ENCODE results near the gene POLR2F. TPM values are rescaled to one million over a fixed set of nuclear protein-coding genes. Genes with fewer than 3 reads are reported as not detected.
"Not testable (repeated sequence)": the region's sequence is repeated elsewhere in the genome, so short reads cannot be mapped to it uniquely, and the experiment has no call there.

POLR2F gene
- total RNA-seq, 1 donor from 2014 or later = 57.9 TPM

DNA sequence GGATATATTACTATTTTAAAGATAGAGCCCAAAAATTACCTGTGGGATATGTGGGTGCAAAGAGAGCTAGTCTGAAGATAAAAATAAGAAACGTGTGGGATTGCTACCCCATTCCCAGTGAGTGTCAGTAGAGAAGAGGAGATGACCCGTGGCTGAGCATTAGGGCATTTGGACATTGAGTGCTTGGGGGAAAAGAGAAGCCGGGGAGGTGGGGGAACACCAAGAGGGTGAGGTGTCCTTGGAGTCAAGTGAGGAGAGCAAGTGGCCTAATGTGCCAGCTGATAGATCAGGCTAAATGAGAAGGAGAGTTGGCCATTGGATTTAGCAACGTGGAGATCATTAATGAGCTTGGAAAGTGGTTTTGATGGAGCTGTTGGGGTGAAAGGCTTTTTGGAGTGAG lies 1.2 kb downstream of the POLR2F start:
- TF ChIP-seq POLR2AphosphoS5 (IDR thresholded peaks at IDR 0.05; ENCODE audit: insufficient read depth in 1 of 2, low read depth in 1 of 2) = no peak
- TF ChIP-seq, protein P1, sequence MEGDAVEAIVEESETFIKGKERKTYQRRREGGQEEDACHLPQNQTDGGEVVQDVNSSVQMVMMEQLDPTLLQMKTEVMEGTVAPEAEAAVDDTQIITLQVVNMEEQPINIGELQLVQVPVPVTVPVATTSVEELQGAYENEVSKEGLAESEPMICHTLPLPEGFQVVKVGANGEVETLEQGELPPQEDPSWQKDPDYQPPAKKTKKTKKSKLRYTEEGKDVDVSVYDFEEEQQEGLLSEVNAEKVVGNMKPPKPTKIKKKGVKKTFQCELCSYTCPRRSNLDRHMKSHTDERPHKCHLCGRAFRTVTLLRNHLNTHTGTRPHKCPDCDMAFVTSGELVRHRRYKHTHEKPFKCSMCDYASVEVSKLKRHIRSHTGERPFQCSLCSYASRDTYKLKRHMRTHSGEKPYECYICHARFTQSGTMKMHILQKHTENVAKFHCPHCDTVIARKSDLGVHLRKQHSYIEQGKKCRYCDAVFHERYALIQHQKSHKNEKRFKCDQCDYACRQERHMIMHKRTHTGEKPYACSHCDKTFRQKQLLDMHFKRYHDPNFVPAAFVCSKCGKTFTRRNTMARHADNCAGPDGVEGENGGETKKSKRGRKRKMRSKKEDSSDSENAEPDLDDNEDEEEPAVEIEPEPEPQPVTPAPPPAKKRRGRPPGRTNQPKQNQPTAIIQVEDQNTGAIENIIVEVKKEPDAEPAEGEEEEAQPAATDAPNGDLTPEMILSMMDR (IDR thresholded peaks at IDR 0.05) = no peak
- no peak for TF ChIP-seq POLR2A (IDR thresholded peaks at IDR 0.05)
- Histone ChIP-seq H3K9me3 (no peaks in the 10 kb centered on the region), H3K27ac (no peak overlapping the region), H3K27me3 (no peaks in the 10 kb centered on the region), H3K4me1 (peaks cover 33% of the 10 kb centered on the region), H3K36me3 (peaks cover 0 to 38% of the 10 kb centered on the region in 2 donors), H3K4me3 (peak overlapping the region; percentile 95 to 99)
- intact Hi-C loops (cut with DNase I) = loop anchor here (10.0 kb wide), 1 partner anchor 240 kb away; no protein-coding TSS in a partner anchor
- no peak for DNase-seq (ENCODE audit: extremely low spot score in 2 of 2)

DNA sequence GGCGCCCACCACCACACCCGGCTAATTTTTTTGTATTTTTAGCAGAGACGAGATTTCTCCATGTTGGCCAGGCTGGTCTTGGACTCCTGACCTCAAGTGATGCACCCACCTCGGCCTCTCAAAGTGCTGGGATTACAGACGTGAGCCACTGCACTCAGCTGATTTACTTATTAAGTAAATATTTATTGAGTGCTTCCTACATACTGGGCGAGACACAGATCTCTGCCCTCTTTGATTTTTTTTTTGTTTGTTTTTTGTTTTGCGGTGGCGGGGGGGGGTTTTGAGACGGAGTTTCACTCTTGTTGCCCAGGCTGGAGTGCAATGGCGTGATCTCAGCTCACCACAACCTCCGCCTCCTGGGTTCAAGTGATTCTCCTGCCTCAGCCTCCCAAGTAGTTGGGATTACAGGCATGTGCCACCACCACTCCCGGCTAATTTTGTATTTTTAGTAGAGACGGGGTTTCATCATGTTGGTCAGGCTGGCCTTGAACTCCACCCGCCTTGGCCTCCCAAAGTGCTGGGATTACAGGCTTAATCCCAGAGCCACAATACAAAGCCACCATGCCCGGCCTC lies 2.4 kb downstream of the POLR2F start:
- H3K4me3 ChIP-seq; H3K9me3 ChIP-seq; DNase-seq (ENCODE audit: extremely low spot score in 2 of 2); H3K27ac ChIP-seq; H3K27me3 ChIP-seq: not testable (repeated sequence)
- intact Hi-C loops (cut with DNase I) = loop anchor here (10.0 kb wide), 1 partner anchor 239 kb away; no protein-coding TSS in a partner anchor
- H3K4me1 ChIP-seq = peaks cover 33% of the 10 kb centered on the region
- peaks cover 0 to 50% of the 10 kb centered on the region in 2 donors for H3K36me3 ChIP-seq

DNA sequence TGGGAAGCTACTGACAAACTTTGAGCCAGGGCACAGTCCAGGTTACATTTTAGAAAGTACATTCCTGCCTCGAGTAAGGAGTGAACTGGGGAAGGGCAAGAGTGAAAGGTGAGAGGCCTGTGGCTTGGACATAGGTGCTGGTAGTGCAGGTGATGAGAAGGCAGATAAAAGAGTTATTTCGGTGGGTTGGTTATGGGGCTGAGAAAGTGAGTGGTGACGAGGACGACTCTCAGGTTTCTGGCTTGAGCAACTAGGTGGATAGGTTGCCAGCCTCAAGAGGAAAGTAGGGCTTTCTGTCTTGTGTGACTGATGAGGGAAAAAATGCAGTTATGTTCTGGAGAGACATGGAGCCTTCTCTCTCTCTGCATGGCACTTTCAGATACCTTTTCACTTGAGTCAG lies 3.7 kb downstream of the POLR2F start:
- peaks cover 31% of the 10 kb centered on the region for H3K4me1 ChIP-seq
- no peaks in the 10 kb centered on the region for H3K9me3 ChIP-seq
- intact Hi-C loops (cut with DNase I) = loop anchor here (10.0 kb wide), 1 partner anchor 238 kb away; no protein-coding TSS in a partner anchor
- no peaks in the 10 kb centered on the region for H3K27me3 ChIP-seq
- TF ChIP-seq, protein P1 (IDR thresholded peaks at IDR 0.05) = no peak
- TF ChIP-seq POLR2A (IDR thresholded peaks at IDR 0.05) = no peak
- TF ChIP-seq POLR2AphosphoS5 (IDR thresholded peaks at IDR 0.05; ENCODE audit: insufficient read depth in 1 of 2, low read depth in 1 of 2) = no peak
- DNase-seq (ENCODE audit: extremely low spot score in 2 of 2) = no peak
- H3K27ac ChIP-seq = no peak overlapping the region
- H3K36me3 ChIP-seq = peaks cover 0 to 63% of the 10 kb centered on the region in 2 donors
- H3K4me3 ChIP-seq = no peak overlapping the region

DNA sequence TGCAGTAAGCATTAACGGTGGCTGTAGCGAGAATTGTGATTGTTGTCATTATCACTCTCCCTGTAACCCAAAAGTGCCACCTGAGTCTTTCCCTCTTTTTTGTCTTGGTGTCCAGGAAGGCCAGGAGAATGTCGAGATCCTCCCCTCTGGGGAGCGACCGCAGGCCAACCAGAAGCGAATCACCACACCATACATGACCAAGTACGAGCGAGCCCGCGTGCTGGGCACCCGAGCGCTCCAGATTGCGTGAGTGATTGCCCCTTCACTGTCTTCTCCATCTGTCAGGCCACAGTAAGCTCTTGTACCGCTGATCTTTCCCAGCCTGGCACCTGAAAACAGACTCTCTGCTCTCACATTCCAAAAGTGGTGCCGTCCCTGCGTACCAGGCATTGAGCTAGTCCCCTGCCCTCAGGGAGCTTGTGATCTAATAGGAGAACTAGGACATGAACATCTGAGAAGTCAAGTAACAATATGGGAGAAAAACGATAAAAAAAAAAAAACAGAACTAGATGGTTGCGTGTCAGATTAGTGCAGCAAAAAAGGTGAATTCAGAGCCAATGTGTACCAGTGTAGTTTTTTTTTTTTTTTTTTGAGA lies 5.8 kb downstream of the POLR2F start:
- DNase-seq (ENCODE audit: extremely low spot score in 2 of 2) = no peak
- Histone ChIP-seq H3K27ac (no peak overlapping the region), H3K4me1 (peaks cover 17% of the 10 kb centered on the region), H3K4me3 (no peak overlapping the region), H3K27me3 (no peaks in the 10 kb centered on the region), H3K36me3 (peaks cover 0 to 71% of the 10 kb centered on the region in 2 donors), H3K9me3 (no peaks in the 10 kb centered on the region)
- intact Hi-C loops (cut with DNase I) = loop anchor here (10.0 kb wide), 1 partner anchor 235 kb away; no protein-coding TSS in a partner anchor
- TF ChIP-seq POLR2A (IDR thresholded peaks at IDR 0.05) = no peak
- TF ChIP-seq, protein P1 (IDR thresholded peaks at IDR 0.05) = no peak
- TF ChIP-seq POLR2AphosphoS5 (IDR thresholded peaks at IDR 0.05; ENCODE audit: insufficient read depth in 1 of 2, low read depth in 1 of 2) = no peak

DNA sequence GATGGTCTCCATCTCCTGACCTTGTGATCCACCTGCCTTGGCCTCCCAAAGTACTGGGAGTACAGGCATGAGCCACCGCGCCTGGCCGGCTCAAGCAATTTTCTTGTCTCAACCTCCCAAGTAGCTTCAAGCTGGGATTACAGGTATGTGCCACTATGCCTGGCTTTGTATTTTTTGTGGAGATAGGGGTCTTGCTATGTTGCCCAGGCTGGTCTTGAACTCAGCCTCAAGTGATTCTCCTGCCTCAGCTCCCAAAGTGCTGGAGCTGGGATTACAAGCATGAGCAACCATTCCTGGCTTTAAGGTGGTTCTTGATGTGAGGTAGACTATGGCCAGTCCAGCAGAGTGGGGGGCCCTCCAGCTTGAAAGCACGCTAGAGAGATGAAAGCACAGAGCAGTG lies 7.6 kb downstream of the POLR2F start:
- Histone ChIP-seq H3K9me3 (no peaks in the 10 kb centered on the region), H3K4me1 (peaks cover under 1% of the 10 kb centered on the region), H3K27me3 (no peaks in the 10 kb centered on the region), H3K4me3 (no peak overlapping the region), H3K27ac (no peak overlapping the region), H3K36me3 (peaks cover 0 to 65% of the 10 kb centered on the region in 2 donors)
- no peak for DNase-seq (ENCODE audit: extremely low spot score in 2 of 2)
- TF ChIP-seq POLR2AphosphoS5 (IDR thresholded peaks at IDR 0.05; ENCODE audit: insufficient read depth in 1 of 2, low read depth in 1 of 2) (no peak), POLR2A (IDR thresholded peaks at IDR 0.05) (no peak)
- TF ChIP-seq, protein P1 (IDR thresholded peaks at IDR 0.05) = no peak
- intact Hi-C loops (cut with DNase I) = no loop called here

Data from vagina (tissue), 2 donors.